GM08714 (cell line): ENCODE measurements around the gene TXNL1.
"Not testable (repeated sequence)": the region's sequence is repeated elsewhere in the genome, so short reads cannot be mapped to it uniquely, and the experiment has no call there.

Source experiments
- H3K4me3 ChIP-seq: fragments of 200-500 bp; sonication (Bioruptor generic); 2 replicates; pipeline ENCODE4 v1.5.1; 2014; ENCODE audit warnings: mild to moderate bottlenecking, low read length, inconsistent platforms
- ZNF274 ChIP-seq: IDR thresholded peaks from 2 replicates; pipeline ENCODE4 v1.6.1; 2012; ENCODE audit warnings: mild to moderate bottlenecking, low read depth, low read length

Gene TXNL1

DNA sequence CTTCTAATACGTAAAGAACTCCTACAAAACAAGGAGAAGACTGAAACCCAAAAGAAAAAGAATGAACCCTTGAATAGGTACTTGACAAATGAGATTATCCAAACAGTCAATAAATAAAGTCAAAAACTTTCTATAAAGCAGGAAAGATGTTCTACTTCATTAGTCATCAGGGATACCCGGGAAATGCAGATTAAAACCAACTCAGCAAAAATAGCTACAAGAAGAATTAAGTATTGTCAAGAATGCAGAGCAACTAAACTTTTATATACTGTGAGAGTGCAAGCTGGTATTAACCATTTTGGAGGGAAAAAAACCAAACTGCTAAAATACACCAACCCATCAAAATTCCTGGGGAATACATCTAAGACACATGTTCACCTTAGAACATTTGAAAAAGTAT, 10.4 kb downstream of the TXNL1 start:
- TF ChIP-seq ZNF274: no peak

DNA sequence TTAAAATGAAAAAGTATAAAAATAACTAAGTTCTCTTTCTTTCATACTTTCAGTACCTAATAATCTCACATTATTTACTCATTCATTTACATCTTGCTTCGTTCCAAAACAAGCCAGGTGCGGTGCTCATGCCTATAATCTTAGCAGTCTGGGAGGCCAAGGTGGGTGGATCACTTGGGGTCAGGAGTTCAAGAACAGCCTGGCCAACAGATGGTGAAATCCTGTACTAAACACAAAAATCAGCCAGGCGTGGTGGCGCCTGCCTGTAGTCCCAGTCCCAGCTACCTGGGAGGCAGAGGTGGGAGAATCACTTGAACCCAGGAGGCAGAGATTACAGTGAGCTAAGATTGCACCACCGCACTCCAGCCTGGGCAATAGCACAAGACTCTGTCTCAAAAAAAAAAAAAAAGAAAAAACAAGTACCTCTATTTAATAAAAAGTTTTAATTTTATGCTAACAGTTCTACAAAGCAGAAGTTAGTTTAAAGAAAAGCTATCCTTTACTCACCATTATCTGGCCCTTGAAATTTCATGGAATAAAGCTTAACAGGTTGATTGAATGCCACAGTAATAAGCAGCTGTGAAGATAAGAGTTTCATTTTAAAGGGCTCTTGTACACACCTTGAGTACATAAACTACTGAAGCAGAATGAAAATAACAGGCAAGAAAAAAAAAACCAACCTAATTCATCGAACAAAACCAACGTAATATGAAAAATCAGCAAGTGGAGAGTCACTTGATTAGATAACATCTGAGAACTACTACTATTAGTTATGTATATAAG, 22.5 kb downstream of the TXNL1 start:
- no peak for TF ChIP-seq ZNF274
- no peak overlapping the region for H3K4me3 ChIP-seq

More for the DNA sequence above, 10.4 kb downstream of the TXNL1 start:
- H3K4me3 ChIP-seq: no peak overlapping the region

DNA sequence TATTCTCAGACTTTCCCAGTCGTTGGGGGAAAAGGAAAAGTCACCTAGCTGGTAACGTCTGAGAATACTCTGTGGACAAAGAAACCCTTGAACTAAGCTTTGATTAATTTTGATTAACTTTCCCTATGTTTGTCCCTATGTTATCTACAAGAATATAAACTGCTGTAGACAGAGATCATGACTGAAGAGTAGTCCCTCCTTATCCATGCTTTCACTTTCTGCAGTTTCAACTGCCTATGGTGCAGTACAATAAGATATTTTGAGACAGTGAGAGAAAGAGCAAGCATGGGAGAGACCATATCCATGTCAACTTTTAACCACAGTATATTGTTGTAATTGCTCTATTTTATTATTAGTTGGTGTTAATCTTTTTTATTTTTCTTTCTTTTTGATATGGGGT, 31.8 kb downstream of the TXNL1 start:
- H3K4me3 ChIP-seq: no peak overlapping the region
- no peak for TF ChIP-seq ZNF274

DNA sequence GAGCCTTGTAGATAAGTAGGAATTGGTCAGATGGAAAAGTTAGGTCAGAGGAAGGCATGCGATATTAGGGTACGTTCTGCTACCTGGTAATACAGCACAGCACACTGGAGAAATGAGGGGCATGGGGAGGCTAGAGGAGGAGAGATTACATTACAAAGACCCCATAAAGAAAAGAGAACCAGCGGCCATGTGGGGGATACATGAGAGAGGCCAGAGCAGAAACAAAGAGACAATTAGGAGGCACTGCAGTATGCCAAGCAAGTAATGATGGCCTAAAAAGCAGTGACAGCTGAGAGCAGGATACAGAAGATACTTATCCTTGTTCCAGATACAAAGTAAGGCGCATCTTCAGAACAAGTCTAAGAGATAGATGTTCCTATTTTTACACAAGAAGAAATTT, 40.0 kb downstream of the TXNL1 start:
- no peak for TF ChIP-seq ZNF274
- no peak overlapping the region for H3K4me3 ChIP-seq

- no peak for TF ChIP-seq ZNF274
Measured at GRCh38 chr18:56593906-56594305, 44.5 kb downstream of the TXNL1 start.

DNA sequence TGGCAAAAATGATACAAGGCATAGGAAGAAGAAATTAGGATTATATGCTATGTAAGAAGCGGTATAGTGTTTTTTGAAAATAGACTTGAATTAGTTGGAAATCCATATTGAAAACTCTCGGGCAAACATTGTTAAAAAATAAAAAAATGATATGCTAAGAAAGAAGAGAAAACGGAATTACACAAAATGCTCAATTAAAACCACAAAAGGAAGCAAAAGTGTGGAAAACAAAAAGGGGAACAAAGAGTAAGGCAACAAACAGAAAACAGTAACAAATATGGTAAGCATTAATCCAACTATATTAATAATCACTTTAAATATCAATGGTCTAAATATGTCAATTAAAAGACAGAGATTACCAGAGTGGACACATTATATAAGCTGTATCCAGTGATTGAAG, 58.4 kb downstream of the TXNL1 start:
- no peak for TF ChIP-seq ZNF274
- no peak overlapping the region for H3K4me3 ChIP-seq

More at GRCh38 chr18:56593906-56594305, 44.5 kb downstream of the TXNL1 start:
- no peak overlapping the region for H3K4me3 ChIP-seq

DNA sequence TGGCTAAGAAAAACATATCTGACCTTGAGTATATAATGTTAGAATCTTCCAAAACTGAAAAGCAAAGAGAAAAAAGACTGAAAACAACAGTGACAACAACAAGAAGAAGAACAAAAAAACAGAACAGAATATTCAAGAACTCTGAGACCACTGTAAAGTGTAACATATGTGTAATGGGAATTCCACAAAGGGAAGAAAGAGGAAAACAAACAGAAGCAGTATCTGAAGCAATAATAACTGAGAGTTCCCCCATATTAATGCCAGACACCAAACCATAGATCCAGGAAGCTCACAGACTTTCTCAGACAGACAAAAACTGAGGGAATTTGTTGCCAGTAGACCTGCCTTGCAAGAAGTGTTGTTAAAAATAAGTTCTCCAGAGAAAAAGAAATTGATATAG, 58.9 kb downstream of the TXNL1 start:
- no peak overlapping the region for H3K4me3 ChIP-seq
- TF ChIP-seq ZNF274: no peak

GRCh38 chr18:56576826-56577573, 61.4 kb downstream of the TXNL1 start:
- H3K4me3 ChIP-seq: no peak overlapping the region
- TF ChIP-seq ZNF274: no peak

GRCh38 chr18:56575819-56576663, 62.4 kb downstream of the TXNL1 start:
- H3K4me3 ChIP-seq: no peak overlapping the region
- no peak for TF ChIP-seq ZNF274

DNA sequence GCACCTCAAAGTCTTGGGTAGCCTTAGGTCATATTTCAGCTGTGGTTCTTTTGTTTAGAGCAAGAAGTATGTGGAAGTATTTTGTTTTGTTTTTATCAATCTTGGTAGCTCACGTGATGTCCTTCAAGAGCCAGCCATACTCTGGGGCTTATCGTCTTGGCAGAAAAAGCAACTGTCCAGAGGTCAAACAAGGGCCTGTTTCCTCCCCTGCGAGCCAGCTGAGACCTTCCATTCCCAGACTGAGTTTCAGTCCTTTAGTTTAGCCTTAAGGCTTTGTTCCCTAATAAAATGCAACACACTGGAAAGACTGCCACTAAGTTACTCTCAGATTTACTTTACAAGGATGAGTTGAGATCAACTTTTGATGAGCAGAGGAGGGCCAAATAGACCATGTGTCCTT, 63.5 kb downstream of the TXNL1 start:
- TF ChIP-seq ZNF274: no peak
- no peak overlapping the region for H3K4me3 ChIP-seq

GRCh38 chr18:56572267-56572666, 66.1 kb downstream of the TXNL1 start:
- not testable (repeated sequence) for H3K4me3 ChIP-seq

DNA sequence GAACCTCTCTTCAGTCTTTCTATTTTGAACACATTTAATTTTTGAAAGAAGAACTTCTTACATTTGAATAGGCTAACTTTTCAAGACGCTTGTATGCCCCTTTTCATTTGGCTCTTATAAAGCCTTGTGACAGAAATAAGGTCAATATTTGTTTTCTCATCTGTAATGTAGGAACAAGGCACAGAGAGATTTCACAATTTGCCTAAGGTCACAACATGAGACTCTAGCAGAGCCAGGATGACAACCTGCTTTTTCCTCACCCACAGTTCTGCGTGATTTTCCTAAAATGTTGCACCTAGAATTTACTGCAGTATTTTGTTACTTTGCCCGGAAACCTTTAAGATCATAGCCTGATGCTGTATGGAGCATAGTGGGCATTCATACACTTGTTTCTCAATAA, 67.4 kb downstream of the TXNL1 start:
- no peak for TF ChIP-seq ZNF274
- H3K4me3 ChIP-seq: no peak overlapping the region

DNA sequence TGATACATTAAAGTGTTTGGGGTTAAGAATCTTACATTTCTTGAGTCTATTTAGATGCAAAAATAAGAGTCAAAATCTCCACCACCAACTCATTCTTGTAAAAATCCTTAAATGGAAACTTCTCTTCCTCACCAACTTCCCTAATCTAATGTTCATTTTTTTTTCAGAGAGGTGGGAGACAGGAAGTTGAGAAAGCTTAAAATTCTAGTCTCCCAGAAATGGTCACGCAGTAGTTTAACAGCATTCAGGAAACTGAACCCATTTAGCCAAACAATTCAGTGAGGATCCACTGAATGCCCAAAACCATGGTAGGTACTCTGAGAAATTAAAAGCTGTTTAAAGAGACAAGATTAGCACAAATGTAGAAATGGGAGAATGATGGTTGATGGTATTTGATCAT, 69.0 kb downstream of the TXNL1 start:
- no peak overlapping the region for H3K4me3 ChIP-seq
- no peak for TF ChIP-seq ZNF274

GRCh38 chr18:56568986-56569385, 69.4 kb downstream of the TXNL1 start:
- no peak for TF ChIP-seq ZNF274
- H3K4me3 ChIP-seq: no peak overlapping the region
